Keratinocyte (primary cell): ENCODE measurements around the gene ARHGAP35. TPM values are rescaled to one million over a fixed set of nuclear protein-coding genes. Genes with fewer than 3 reads are reported as not detected.

ENCODE experiments used
- DNase-seq: peaks from one replicate; pipeline ENCODE4 v3.0.0-alpha.2; 2011; ENCODE audit warnings: low read depth, missing footprints, low spot score
- FAIRE-seq: peaks from 2 replicates; lab custom pipeline; 2011; peaks lifted over from hg19 to GRCh38; lab: Jason Lieb, UNC
- H2AFZ ChIP-seq: 2 replicates; pipeline ENCODE4 v1.6.0; 2012; ENCODE audit warnings: low read length, control low read depth, inconsistent platforms; ENCODE audit not compliant: control insufficient read depth
- H3K27ac ChIP-seq: 2 replicates; pipeline ENCODE4 v1.5.1; 2011; ENCODE audit warnings: low read length; ENCODE audit not compliant: control insufficient read depth, insufficient read depth
- H3K27me3 ChIP-seq: 3 replicates; pipeline ENCODE4 v1.6.0; 2011; ENCODE audit warnings: low read length; ENCODE audit not compliant: control insufficient read depth, insufficient read depth; ENCODE audit errors: extremely low read depth
- H3K36me3 ChIP-seq, 2 experiments: 2 replicates in 1 of 2; 3 replicates in 1 of 2; pipeline ENCODE4 v1.5.1; 2011; ENCODE audit warnings: low read length in 2 of 2, mild to moderate bottlenecking in 1 of 2; ENCODE audit not compliant: control insufficient read depth in 2 of 2, insufficient read depth in 2 of 2; ENCODE audit errors: extremely low read depth in 1 of 2
- H3K4me1 ChIP-seq: 3 replicates; pipeline ENCODE4 v1.5.1; 2011; ENCODE audit warnings: low read length; ENCODE audit not compliant: control insufficient read depth, insufficient read depth; ENCODE audit errors: extremely low read depth
- H3K4me2 ChIP-seq: 3 replicates; pipeline ENCODE4 v1.6.0; 2011; ENCODE audit warnings: low read depth, low read length; ENCODE audit not compliant: control insufficient read depth, insufficient read depth; ENCODE audit errors: extremely low read depth
- H3K4me3 ChIP-seq, 3 experiments: fragments of 200-600 bp in 1 of 3; sonication (generic) in 1 of 3; 2 replicates in 2 of 3; 3 replicates in 1 of 3; pipeline ENCODE4 v1.5.1; 2011 to 2016; ENCODE audit warnings: low read length in 3 of 3, mild to moderate bottlenecking in 3 of 3, control low read depth in 2 of 3, inconsistent platforms in 1 of 3, low read depth in 1 of 3, mixed read lengths in 1 of 3, mixed run types in 1 of 3, moderate library complexity in 1 of 3; ENCODE audit not compliant: control insufficient read depth in 2 of 3, insufficient read depth in 2 of 3; ENCODE audit errors: extremely low read depth in 1 of 3
- H3K79me2 ChIP-seq: 2 replicates; pipeline ENCODE4 v1.6.0; 2012; ENCODE audit warnings: low read length; ENCODE audit not compliant: control insufficient read depth, insufficient read depth
- H3K9ac ChIP-seq: 3 replicates; pipeline ENCODE4 v1.6.0; 2011; ENCODE audit warnings: low read length; ENCODE audit not compliant: control insufficient read depth, insufficient read depth; ENCODE audit errors: extremely low read depth
- H3K9me1 ChIP-seq: 3 replicates; pipeline ENCODE4 v1.6.0; 2011; ENCODE audit warnings: low read length; ENCODE audit not compliant: control insufficient read depth, insufficient read depth; ENCODE audit errors: extremely low read depth
- H3K9me3 ChIP-seq: 2 replicates; pipeline ENCODE4 v1.5.1; 2012; ENCODE audit warnings: low read depth, low read length; ENCODE audit not compliant: control insufficient read depth
- H4K20me1 ChIP-seq: 3 replicates; pipeline ENCODE4 v1.6.0; 2011; ENCODE audit warnings: low read length; ENCODE audit not compliant: control insufficient read depth, insufficient read depth; ENCODE audit errors: extremely low read depth
- CTCF ChIP-seq, 3 experiments: IDR thresholded peaks in 1 of 3; conservative IDR thresholded peaks in 1 of 3; optimal IDR thresholded peaks in 1 of 3; 2 replicates in 2 of 3; 3 replicates in 1 of 3; pipeline versions ENCODE3 to v1.5.1; 2011; ENCODE audit warnings: low read length in 3 of 3, mild to moderate bottlenecking in 3 of 3, moderate library complexity in 2 of 3, control low read depth in 1 of 3, inconsistent platforms in 1 of 3; ENCODE audit not compliant: insufficient read depth in 2 of 3; ENCODE audit errors: extremely low read depth in 1 of 3
- EZH2 ChIP-seq: IDR thresholded peaks from one replicate; pipeline ENCODE4 v1.6.1; 2012; ENCODE audit warnings: inconsistent platforms, mild to moderate bottlenecking, low read length, moderate library complexity
- dilution Hi-C: fragments of 300-500 bp; cut with MboI; formaldehyde crosslinking; loops from one replicate; pipeline ENCODE4 v1.7.0; 2020; ENCODE audit warnings: low sequenced_read_pairs; ENCODE audit not compliant: extremely low pct_ligation_motif_present
- polyA plus RNA-seq, 5 experiments: library from polyadenylated mRNA; depleted of rRNA in 3 of 5; stranded (reverse) in 3 of 5; stranded (forward) in 1 of 5; unstranded in 1 of 5; fragments of >200 nt; gene quantifications; 1 replicate in 1 of 5; 2 replicates in 3 of 5; 3 replicates in 1 of 5; pipeline versions ENCODE4 v1.2.1 to v1.2.3, GENCODE V29; 2011 to 2012; ENCODE audit warnings: missing spikeins in 2 of 5, low read depth in 1 of 5, low replicate concordance in 1 of 5

Gene ARHGAP35
- polyA plus RNA-seq, 1 donor (not counting 4 experiments of a cell fraction or from before 2014, with no cell fraction given): 19.5 TPM

DNA sequence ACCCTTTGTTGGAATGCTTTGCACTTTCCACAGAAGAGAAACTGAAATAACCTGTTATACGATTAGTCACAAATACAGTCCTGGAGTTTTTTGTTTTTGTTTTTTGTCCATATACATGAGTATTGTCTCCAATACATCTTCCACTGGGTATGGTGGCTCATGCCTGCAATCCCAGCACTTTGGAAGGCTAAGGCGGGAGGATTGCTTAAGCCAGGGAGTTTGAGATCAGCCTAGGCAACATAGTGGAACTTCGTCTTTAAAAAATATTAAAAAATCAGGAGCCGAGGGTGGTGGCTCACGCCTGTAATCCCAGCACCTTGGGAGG lies 35.1 kb upstream of the ARHGAP35 start:
- H3K27ac ChIP-seq: no peak overlapping the region
- no peaks in the 10 kb centered on the region for H3K79me2 ChIP-seq
- FAIRE-seq (no peak), DNase-seq (no peak)
- H3K9me3 ChIP-seq: no peaks in the 10 kb centered on the region
- no peaks in the 10 kb centered on the region for H4K20me1 ChIP-seq
- no peaks in the 10 kb centered on the region for H3K9me1 ChIP-seq
- H3K4me1 ChIP-seq: peaks cover 22% of the 10 kb centered on the region
- H2AFZ ChIP-seq: no peak overlapping the region
- no peaks in the 10 kb centered on the region for H3K27me3 ChIP-seq
- H3K4me2 ChIP-seq: peak overlapping the region; percentile 1
- H3K4me3 ChIP-seq: no peak overlapping the region
- dilution Hi-C loops: no loop called here
- TF ChIP-seq EZH2: no peak
- no peak for TF ChIP-seq CTCF (optimal IDR thresholded peaks at IDR 0.05 in 1 of 3, IDR thresholded peaks at IDR 0.05 in 1 of 3, conservative IDR thresholded peaks at IDR 0.05 in 1 of 3; ENCODE audit: extremely low read depth in 1 of 3, insufficient read depth in 2 of 3, low read length in 3 of 3)
- H3K36me3 ChIP-seq: no peaks in the 10 kb centered on the region
- no peak overlapping the region for H3K9ac ChIP-seq

GRCh38 chr19:46828484-46828883 lies 32.3 kb upstream of the ARHGAP35 start:
- no peak for FAIRE-seq
- Histone ChIP-seq H3K9me1 (no peaks in the 10 kb centered on the region), H3K9me3 (no peaks in the 10 kb centered on the region), H3K4me2 (no peak overlapping the region), H3K4me3 (no peak overlapping the region), H3K4me1 (peaks cover 7% of the 10 kb centered on the region), H3K27ac (peak overlapping the region; percentile 93), H2AFZ (no peak overlapping the region), H3K36me3 (no peaks in the 10 kb centered on the region), H3K9ac (no peak overlapping the region), H4K20me1 (no peaks in the 10 kb centered on the region), H3K79me2 (no peaks in the 10 kb centered on the region), H3K27me3 (no peaks in the 10 kb centered on the region)
- no peak for DNase-seq
- dilution Hi-C loops: no loop called here
- TF ChIP-seq CTCF (optimal IDR thresholded peaks at IDR 0.05 in 1 of 3, IDR thresholded peaks at IDR 0.05 in 1 of 3, conservative IDR thresholded peaks at IDR 0.05 in 1 of 3; ENCODE audit: extremely low read depth in 1 of 3, insufficient read depth in 2 of 3, low read length in 3 of 3) (no peak), EZH2 (no peak)
